ENCODE data around the gene ARHGAP24.

- no peak for TF ChIP-seq EZH2 (IDR thresholded peaks at IDR 0.05; ENCODE audit: low read depth, unreplicated experiment)
- TF ChIP-seq CTCF (conservative IDR thresholded peaks at IDR 0.05; ENCODE audit: low read depth in 2 of 2) = no peak
- TF ChIP-seq, protein P1, sequence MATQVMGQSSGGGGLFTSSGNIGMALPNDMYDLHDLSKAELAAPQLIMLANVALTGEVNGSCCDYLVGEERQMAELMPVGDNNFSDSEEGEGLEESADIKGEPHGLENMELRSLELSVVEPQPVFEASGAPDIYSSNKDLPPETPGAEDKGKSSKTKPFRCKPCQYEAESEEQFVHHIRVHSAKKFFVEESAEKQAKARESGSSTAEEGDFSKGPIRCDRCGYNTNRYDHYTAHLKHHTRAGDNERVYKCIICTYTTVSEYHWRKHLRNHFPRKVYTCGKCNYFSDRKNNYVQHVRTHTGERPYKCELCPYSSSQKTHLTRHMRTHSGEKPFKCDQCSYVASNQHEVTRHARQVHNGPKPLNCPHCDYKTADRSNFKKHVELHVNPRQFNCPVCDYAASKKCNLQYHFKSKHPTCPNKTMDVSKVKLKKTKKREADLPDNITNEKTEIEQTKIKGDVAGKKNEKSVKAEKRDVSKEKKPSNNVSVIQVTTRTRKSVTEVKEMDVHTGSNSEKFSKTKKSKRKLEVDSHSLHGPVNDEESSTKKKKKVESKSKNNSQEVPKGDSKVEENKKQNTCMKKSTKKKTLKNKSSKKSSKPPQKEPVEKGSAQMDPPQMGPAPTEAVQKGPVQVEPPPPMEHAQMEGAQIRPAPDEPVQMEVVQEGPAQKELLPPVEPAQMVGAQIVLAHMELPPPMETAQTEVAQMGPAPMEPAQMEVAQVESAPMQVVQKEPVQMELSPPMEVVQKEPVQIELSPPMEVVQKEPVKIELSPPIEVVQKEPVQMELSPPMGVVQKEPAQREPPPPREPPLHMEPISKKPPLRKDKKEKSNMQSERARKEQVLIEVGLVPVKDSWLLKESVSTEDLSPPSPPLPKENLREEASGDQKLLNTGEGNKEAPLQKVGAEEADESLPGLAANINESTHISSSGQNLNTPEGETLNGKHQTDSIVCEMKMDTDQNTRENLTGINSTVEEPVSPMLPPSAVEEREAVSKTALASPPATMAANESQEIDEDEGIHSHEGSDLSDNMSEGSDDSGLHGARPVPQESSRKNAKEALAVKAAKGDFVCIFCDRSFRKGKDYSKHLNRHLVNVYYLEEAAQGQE (IDR thresholded peaks at IDR 0.05; ENCODE audit: unreplicated experiment) = no peak
- no peak for TF ChIP-seq ZNF331 (CRISPR knock-in tag; IDR thresholded peaks at IDR 0.05; ENCODE audit: low read depth)
- TF ChIP-seq EZH2phosphoT487 (IDR thresholded peaks at IDR 0.05; ENCODE audit: unreplicated experiment) = no peak
- no peak for TF ChIP-seq CREB1 (CRISPR knock-in tag; IDR thresholded peaks at IDR 0.05; ENCODE audit: low read depth)
- TF ChIP-seq POLR2AphosphoS5 (IDR thresholded peaks at IDR 0.05; ENCODE audit: low read depth) = no peak
Measured at GRCh38 chr4:85495621-85496020, 20.7 kb downstream of the ARHGAP24 start.
